ENCODE measurements around the gene ADPRHL1. TPM values are rescaled to one million over a fixed set of nuclear protein-coding genes. Genes with fewer than 3 reads are reported as not detected.
A peak's percentile ranks its signal among the peaks of the same experiment; 100 is the strongest.

Gene ADPRHL1
- total RNA-seq, 2 experiments from 2014 or later, result 0.42 to 0.47 TPM

DNA sequence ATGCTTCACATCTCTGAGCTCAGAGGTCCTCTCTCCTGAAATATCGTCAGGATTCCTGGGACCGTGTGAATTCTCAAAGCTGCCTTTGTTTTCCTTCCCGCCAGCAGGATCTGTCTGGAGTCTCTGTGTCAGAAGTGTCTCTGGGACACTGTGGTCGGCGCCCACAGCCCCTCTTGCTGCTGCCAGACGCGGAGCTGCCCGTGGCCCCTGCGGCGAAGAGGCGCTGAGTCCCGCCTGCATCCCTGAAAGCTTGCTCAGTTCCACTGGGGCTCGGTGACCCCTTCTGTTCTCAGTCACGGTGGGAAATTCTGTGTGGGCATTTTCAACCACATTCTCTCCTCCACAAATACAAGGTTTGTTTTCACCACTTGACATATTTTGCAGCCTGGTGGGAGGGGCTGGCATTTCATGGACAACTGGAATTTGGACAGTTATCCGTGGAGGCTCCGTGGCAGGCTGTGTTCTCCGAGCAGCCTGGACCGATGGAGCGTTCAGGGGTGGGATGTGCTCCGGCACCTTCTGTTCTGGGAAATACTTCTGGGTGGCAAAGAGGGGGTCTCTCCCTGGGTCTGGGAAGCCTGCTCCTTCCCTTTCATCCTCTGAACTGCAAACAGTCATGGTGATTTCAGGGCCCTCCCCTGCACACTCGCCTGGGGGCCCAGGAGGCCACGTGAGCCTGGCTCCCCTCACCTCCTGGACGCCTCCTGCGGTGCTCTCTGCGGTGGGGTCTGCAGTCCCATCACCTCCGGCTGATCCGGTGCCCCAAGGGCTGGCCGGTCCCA lies 46.8 kb downstream of the ADPRHL1 start:
- DNase-seq (peak in 1 of 14 experiments; percentile 23), ATAC-seq (ENCODE audit: poor library complexity) (no peak)
- H3K27me3 ChIP-seq (ENCODE audit: control insufficient read depth in 1 of 2, insufficient read depth in 2 of 2, low read length in 2 of 2), result no peaks in the 10 kb centered on the region
- no peaks in the 10 kb centered on the region for H3K36me3 ChIP-seq (ENCODE audit: insufficient read depth, low read length)
- H3K4me1 ChIP-seq (ENCODE audit: insufficient read depth, low read length), result no peaks in the 10 kb centered on the region
- H3K9me3 Mint-ChIP-seq, result no peaks in the 10 kb centered on the region
- no peaks in the 10 kb centered on the region for H3K36me3 Mint-ChIP-seq (ENCODE audit: low read depth)
- no peak overlapping the region for H3K27ac Mint-ChIP-seq
- no peak overlapping the region for H3K4me3 ChIP-seq (ENCODE audit: low read length)
- H3K4me3 Mint-ChIP-seq, result no peak overlapping the region
- intact Hi-C loops (cut with DNase I, micrococcal nuclease), result no loop called here
- H3K27ac ChIP-seq (ENCODE audit: low read depth in 1 of 2, low read length in 2 of 2), result no peak overlapping the region
- H3K4me1 Mint-ChIP-seq (ENCODE audit: low read depth), result no peaks in the 10 kb centered on the region
- CTCF ChIA-PET, result no interaction called here
- POLR2A ChIA-PET, result no interaction called here
- H3K9me3 ChIP-seq (ENCODE audit: control insufficient read depth in 1 of 2, insufficient read depth in 1 of 2, low read length in 2 of 2), result peaks cover 0 to 4% of the 10 kb centered on the region in 2 experiments
- H3K27me3 Mint-ChIP-seq, result peaks cover 12% of the 10 kb centered on the region
- TF ChIP-seq, protein P1, sequence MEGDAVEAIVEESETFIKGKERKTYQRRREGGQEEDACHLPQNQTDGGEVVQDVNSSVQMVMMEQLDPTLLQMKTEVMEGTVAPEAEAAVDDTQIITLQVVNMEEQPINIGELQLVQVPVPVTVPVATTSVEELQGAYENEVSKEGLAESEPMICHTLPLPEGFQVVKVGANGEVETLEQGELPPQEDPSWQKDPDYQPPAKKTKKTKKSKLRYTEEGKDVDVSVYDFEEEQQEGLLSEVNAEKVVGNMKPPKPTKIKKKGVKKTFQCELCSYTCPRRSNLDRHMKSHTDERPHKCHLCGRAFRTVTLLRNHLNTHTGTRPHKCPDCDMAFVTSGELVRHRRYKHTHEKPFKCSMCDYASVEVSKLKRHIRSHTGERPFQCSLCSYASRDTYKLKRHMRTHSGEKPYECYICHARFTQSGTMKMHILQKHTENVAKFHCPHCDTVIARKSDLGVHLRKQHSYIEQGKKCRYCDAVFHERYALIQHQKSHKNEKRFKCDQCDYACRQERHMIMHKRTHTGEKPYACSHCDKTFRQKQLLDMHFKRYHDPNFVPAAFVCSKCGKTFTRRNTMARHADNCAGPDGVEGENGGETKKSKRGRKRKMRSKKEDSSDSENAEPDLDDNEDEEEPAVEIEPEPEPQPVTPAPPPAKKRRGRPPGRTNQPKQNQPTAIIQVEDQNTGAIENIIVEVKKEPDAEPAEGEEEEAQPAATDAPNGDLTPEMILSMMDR (IDR thresholded peaks at IDR 0.05), result no peak

DNA sequence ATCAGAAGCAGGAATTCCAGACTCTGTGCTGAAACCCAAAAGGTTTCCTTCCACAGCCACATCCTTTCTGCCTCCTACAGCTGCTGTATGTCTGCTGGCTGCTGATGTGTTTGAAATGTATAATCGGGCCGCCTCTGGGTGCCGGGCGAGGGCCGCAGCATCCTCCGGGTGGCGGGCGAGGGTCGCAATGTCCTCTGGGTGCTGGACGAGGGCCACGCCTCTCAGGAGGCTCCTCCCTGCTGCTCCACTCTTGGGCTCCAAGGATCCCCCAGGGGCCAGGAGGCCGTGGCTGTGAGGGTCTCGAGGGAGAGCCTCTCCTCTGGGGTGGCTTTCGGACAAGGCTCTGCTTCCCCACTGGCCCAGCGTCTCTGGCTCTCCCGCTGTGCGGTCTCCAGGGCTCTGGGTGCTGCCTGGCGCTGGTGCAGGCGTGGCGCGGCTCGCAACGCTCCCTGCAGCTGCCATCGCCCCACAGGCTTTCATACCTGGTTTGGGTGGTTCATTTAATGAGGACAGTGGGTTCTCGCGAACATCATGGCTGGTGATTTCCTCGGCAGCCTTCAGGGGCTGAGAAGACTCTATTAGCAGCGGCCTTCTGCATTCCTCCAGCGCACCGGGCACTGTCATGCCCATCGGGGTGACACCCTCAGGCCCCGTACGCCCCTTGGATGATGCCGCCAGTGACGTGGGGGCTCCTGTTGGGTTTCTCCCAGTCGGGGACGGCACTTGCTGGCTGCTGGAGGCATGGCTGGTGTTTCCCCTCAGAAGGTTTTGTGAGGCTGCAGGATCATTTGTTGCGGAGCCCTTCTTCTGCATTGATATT lies 47.6 kb downstream of the ADPRHL1 start:
- Mint-ChIP-seq H3K27me3 (peaks cover 6% of the 10 kb centered on the region), H3K27ac (no peak overlapping the region), H3K4me3 (no peak overlapping the region), H3K4me1 (ENCODE audit: low read depth) (no peaks in the 10 kb centered on the region), H3K9me3 (no peaks in the 10 kb centered on the region), H3K36me3 (ENCODE audit: low read depth) (no peaks in the 10 kb centered on the region)
- no peaks in the 10 kb centered on the region for H3K27me3 ChIP-seq (ENCODE audit: control insufficient read depth in 1 of 2, insufficient read depth in 2 of 2, low read length in 2 of 2)
- H3K27ac ChIP-seq (ENCODE audit: low read depth in 1 of 2, low read length in 2 of 2), result no peak overlapping the region
- ChIA-PET CTCF (no interaction called here), POLR2A (no interaction called here)
- ATAC-seq (ENCODE audit: poor library complexity), result no peak
- no peaks in the 10 kb centered on the region for H3K36me3 ChIP-seq (ENCODE audit: insufficient read depth, low read length)
- H3K4me1 ChIP-seq (ENCODE audit: insufficient read depth, low read length), result no peaks in the 10 kb centered on the region
- peak in 1 of 14 experiments; percentile 28 for DNase-seq
- intact Hi-C loops (cut with DNase I, micrococcal nuclease), result no loop called here
- peaks cover 0 to 3% of the 10 kb centered on the region in 2 experiments for H3K9me3 ChIP-seq (ENCODE audit: control insufficient read depth in 1 of 2, insufficient read depth in 1 of 2, low read length in 2 of 2)
- H3K4me3 ChIP-seq (ENCODE audit: low read length), result no peak overlapping the region
- TF ChIP-seq, protein P1 (IDR thresholded peaks at IDR 0.05), result no peak

DNA sequence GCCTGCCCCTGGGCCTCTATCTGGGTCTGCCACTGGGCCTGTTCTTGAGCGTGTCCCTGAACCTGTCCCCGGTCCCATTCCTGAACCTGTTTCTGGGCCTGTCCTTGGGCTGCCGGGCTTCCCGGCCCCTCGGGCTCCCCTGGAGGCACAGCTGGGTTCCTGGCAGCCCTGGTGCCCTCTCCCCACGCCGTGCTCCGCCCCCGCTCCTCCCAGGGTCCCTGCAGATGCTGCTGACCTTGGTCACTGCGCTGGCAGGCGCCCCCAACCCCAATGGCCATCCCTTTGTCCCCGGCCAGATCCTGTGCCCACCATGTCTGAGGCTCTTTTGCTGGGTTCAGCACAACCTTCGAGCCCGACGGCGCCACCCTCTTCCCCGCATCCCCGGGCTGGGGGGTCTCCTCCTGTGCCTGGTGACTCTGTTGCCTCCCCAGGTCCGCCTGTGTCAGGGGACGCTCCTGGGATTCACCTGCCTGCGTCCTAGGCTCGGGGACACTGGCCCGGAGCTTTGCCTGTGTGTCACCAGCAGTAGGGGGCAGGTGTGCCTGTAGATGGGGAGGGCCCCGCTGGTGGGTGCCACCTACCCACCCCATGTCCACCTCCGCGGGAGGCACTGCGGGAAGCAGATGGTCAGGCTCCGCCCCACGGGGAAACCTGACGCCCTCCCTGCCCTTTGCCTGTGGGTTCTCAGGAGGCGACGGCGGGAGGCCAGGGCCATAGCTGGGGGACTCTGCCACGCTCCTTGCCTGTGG lies 48.4 kb downstream of the ADPRHL1 start:
- CTCF ChIA-PET, result no interaction called here

More for the DNA sequence above, 48.4 kb downstream of the ADPRHL1 start:
- TF ChIP-seq, protein P1 (IDR thresholded peaks at IDR 0.05), result no peak
- Histone ChIP-seq H3K9me3 (ENCODE audit: control insufficient read depth in 1 of 2, insufficient read depth in 1 of 2, low read length in 2 of 2) (peaks cover 0 to 3% of the 10 kb centered on the region in 2 experiments), H3K27ac (ENCODE audit: low read depth in 1 of 2, low read length in 2 of 2) (no peak overlapping the region), H3K4me1 (ENCODE audit: insufficient read depth, low read length) (no peaks in the 10 kb centered on the region), H3K36me3 (ENCODE audit: insufficient read depth, low read length) (no peaks in the 10 kb centered on the region), H3K4me3 (ENCODE audit: low read length) (no peak overlapping the region), H3K27me3 (ENCODE audit: control insufficient read depth in 1 of 2, insufficient read depth in 2 of 2, low read length in 2 of 2) (no peaks in the 10 kb centered on the region)
- Mint-ChIP-seq H3K36me3 (ENCODE audit: low read depth) (no peaks in the 10 kb centered on the region), H3K9me3 (no peaks in the 10 kb centered on the region), H3K27me3 (peaks cover 6% of the 10 kb centered on the region), H3K4me3 (no peak overlapping the region), H3K27ac (no peak overlapping the region), H3K4me1 (ENCODE audit: low read depth) (no peaks in the 10 kb centered on the region)
- DNase-seq (peak in 1 of 14 experiments; percentile 29), ATAC-seq (ENCODE audit: poor library complexity) (no peak)
- intact Hi-C loops (cut with DNase I, micrococcal nuclease), result no loop called here
- POLR2A ChIA-PET, result no interaction called here

Measured in CD4-positive, alpha-beta T cell (primary cell).